Thymus (tissue), 14 donors: Measurements from ENCODE around the gene TIPIN. TPM values are rescaled to one million over a fixed set of nuclear protein-coding genes. Genes with fewer than 3 reads are reported as not detected.

Experiments used
- DNase-seq, 9 donors: peaks; one replicate each; pipeline ENCODE4 v3.0.0-alpha.2; 2013; ENCODE audit warnings: low spot score in 9 of 9, low read depth in 6 of 9, missing footprints in 1 of 9
- H3K27ac ChIP-seq, 2 donors: one replicate each; pipeline ENCODE4 v1.5.1; 2013; ENCODE audit warnings: control low read depth in 1 of 2, low read depth in 1 of 2, low read length in 1 of 2, mild to moderate bottlenecking in 1 of 2, moderate library complexity in 1 of 2
- H3K27me3 ChIP-seq, 2 donors: one replicate each; pipeline ENCODE4 v1.5.1; 2013; ENCODE audit warnings: low read length in 1 of 2; ENCODE audit not compliant: control insufficient read depth in 2 of 2, insufficient read depth in 1 of 2
- H3K36me3 ChIP-seq, 2 donors: one replicate each; pipeline ENCODE4 v1.5.1; 2013; ENCODE audit warnings: low read length in 1 of 2, mild to moderate bottlenecking in 1 of 2, moderate library complexity in 1 of 2; ENCODE audit not compliant: control insufficient read depth in 2 of 2, insufficient read depth in 2 of 2
- H3K4me1 ChIP-seq, 2 donors: one replicate each; pipeline ENCODE4 v1.5.1; 2013; ENCODE audit warnings: low read length in 2 of 2; ENCODE audit not compliant: control insufficient read depth in 2 of 2, insufficient read depth in 2 of 2
- H3K4me3 ChIP-seq, 2 donors: one replicate each; pipeline ENCODE4 v1.5.1; 2013; ENCODE audit warnings: low read length in 2 of 2, control low read depth in 1 of 2, mild to moderate bottlenecking in 1 of 2
- H3K9me3 ChIP-seq, 2 donors: one replicate each; pipeline ENCODE4 v1.5.1; 2013; ENCODE audit warnings: low read length in 1 of 2, mild to moderate bottlenecking in 1 of 2; ENCODE audit not compliant: control insufficient read depth in 2 of 2, insufficient read depth in 1 of 2
- WGBS: extraction: QIAGEN DNeasy Blood & Tissue Kit; methylation state at CpG from one replicate; pipeline ENCODE4 v1.1.7; 2013; 5-methylcytosine and 5-hydroxymethylcytosine counted together
- long read RNA-seq, 10 donors: transcript quantifications; one replicate each; lab custom pipeline, GENCODE V29; 2026
- polyA plus RNA-seq: library from polyadenylated mRNA; stranded (reverse); fragments of 200-250 nt; gene quantifications from one replicate; pipeline ENCODE4 v1.2.3, GENCODE V29; 2013
- total RNA-seq: library from RNA; stranded (reverse); fragments of 120-200 nt; gene quantifications from one replicate; pipeline ENCODE4 v1.2.4, GENCODE V29; 2013
- donor health status: healthy.

Gene TIPIN
- 15.1 TPM for total RNA-seq
- 6.2 TPM for polyA plus RNA-seq
- long read RNA-seq, donor 1, partial matches to known transcripts: 0 of 1 reads
- long read RNA-seq, donor 1, other reads (novel, unspliced or antisense): 0 of 1 reads
- long read RNA-seq, donor 2: 0 reads
- long read RNA-seq, donor 3, transcript TIPIN-201 (8 exons, 1,744 nt): major isoform, 5 of 6 reads
- long read RNA-seq, donor 3, partial matches to known transcripts: 0 of 6 reads
- long read RNA-seq, donor 3, other reads (novel, unspliced or antisense): 0 of 6 reads
- long read RNA-seq, donor 4, partial matches to known transcripts: 11 of 12 reads
- long read RNA-seq, donor 4, other reads (novel, unspliced or antisense): 0 of 12 reads
- long read RNA-seq, donor 5, partial matches to known transcripts: 0 of 4 reads
- long read RNA-seq, donor 5, other reads (novel, unspliced or antisense): 0 of 4 reads
- long read RNA-seq, donor 6, transcript TIPIN-201 (8 exons, 1,744 nt): major isoform, 8 of 8 reads
- long read RNA-seq, donor 6, partial matches to known transcripts: 0 of 8 reads
- long read RNA-seq, donor 6, other reads (novel, unspliced or antisense): 0 of 8 reads
- long read RNA-seq, donor 7, partial matches to known transcripts: 0 of 3 reads
- long read RNA-seq, donor 7, other reads (novel, unspliced or antisense): 0 of 3 reads
- long read RNA-seq, donor 8, partial matches to known transcripts: 0 of 2 reads
- long read RNA-seq, donor 8, other reads (novel, unspliced or antisense): 0 of 2 reads
- long read RNA-seq, donor 9, partial matches to known transcripts: 0 of 3 reads
- long read RNA-seq, donor 9, other reads (novel, unspliced or antisense): 0 of 3 reads
- long read RNA-seq, donor 10, partial matches to known transcripts: 0 of 2 reads
- long read RNA-seq, donor 10, other reads (novel, unspliced or antisense): 0 of 2 reads

DNA sequence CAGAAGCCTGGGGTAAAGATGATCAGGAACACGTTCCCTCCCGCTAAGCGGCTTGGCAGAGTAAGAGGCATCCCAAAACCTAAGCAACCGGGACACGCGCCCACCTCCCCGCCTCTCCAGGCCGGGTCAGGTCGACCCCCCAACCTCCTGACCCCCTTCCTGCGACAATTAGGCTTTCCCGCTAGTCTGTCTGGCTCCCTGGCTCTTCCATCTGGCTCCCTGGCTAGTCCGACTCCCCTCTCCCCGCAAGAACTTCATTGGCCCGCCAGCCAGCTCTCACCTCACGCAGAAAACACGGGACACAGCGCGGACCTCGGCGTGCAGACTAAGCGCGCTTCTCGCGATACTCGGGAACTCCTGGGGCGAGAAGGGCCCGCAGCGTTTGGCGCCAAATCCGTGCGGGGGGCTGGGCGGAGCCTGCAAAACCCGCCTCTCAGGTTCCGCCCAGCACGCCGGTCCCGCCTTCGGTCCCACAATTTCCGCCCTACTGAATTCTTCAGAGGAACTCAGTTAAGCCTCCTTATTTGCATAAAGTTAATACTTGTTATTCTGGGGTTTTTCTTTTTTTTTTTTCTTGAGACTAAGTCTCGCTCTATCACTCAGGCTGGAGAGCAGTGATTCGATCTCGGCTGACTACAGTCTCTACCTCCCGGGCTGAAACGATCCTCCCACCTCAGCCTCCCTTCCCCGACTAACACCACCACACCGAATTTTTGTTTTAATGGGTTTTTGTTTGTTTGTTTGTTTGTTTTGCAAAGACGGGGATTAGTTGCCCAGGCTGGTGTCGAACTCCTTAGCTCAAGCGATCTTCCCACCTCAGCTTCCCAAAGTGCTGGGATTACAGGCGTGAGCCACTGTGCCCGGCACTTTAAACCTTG is at the start of gene TIPIN:
Gene TIPIN, minus strand, starts transcription at position 327 of the 878 bp plus-strand sequence. CDS start 3,738 bp downstream, outside the sequence.
- Histone ChIP-seq H3K9me3 (no peaks in the 10 kb centered on the region), H3K4me3 (peak within 1 kb of the TSS; percentile 66 to 73), H3K27ac (peak within 1 kb of the TSS; percentile 53 to 54), H3K36me3 (peaks cover 5 to 6% of the 10 kb centered on the region in 2 donors), H3K4me1 (peaks cover 4 to 10% of the 10 kb centered on the region in 2 donors), H3K27me3 (no peaks in the 10 kb centered on the region)
- peak; percentile 82 to 97 (median 92) for DNase-seq
- 10% methylated on average over 51 of the region's 51 CpGs for WGBS

- no peak for DNase-seq
- Histone ChIP-seq H3K36me3 (no peaks in the 10 kb centered on the region), H3K4me3 (no peak overlapping the region), H3K27ac (no peak overlapping the region), H3K4me1 (peaks cover 21 to 53% of the 10 kb centered on the region in 2 donors), H3K27me3 (no peaks in the 10 kb centered on the region), H3K9me3 (no peaks in the 10 kb centered on the region)
- 83% methylated on average over 3 of the region's 3 CpGs for WGBS
Measured at GRCh38 chr15:66405615-66406014, 49.1 kb upstream of the TIPIN start.

GRCh38 chr15:66405007-66405406 is 48.5 kb upstream of the TIPIN start:
- H3K4me3 ChIP-seq: no peak overlapping the region
- peaks cover 23 to 55% of the 10 kb centered on the region in 2 donors for H3K4me1 ChIP-seq
- no peaks in the 10 kb centered on the region for H3K9me3 ChIP-seq
- no peak for DNase-seq
- 79% methylated on average over 2 of the region's 2 CpGs for WGBS
- H3K36me3 ChIP-seq: no peaks in the 10 kb centered on the region
- H3K27me3 ChIP-seq: no peaks in the 10 kb centered on the region
- no peak overlapping the region for H3K27ac ChIP-seq

- Histone ChIP-seq H3K9me3 (no peaks in the 10 kb centered on the region), H3K4me1 (peaks cover 22 to 53% of the 10 kb centered on the region in 2 donors), H3K4me3 (no peak overlapping the region), H3K27ac (peak overlapping the region in 1 of 2 donors; percentile 43), H3K27me3 (no peaks in the 10 kb centered on the region), H3K36me3 (no peaks in the 10 kb centered on the region)
- DNase-seq: peak in 1 of 9 donors; percentile 47
- whole genome bisulfite sequencing: 10% methylated on average over 7 of the region's 7 CpGs
Measured at GRCh38 chr15:66404532-66404931, 48.0 kb upstream of the TIPIN start.

- no peaks in the 10 kb centered on the region for H3K27me3 ChIP-seq
- peak overlapping the region in 1 of 2 donors; percentile 43 for H3K27ac ChIP-seq
- H3K36me3 ChIP-seq: no peaks in the 10 kb centered on the region
- no peak overlapping the region for H3K4me3 ChIP-seq
- no peak for DNase-seq
- H3K9me3 ChIP-seq: no peaks in the 10 kb centered on the region
- 73% methylated on average over 8 of the region's 8 CpGs for WGBS
- peaks cover 21 to 50% of the 10 kb centered on the region in 2 donors for H3K4me1 ChIP-seq
Measured at GRCh38 chr15:66404122-66404521, 47.6 kb upstream of the TIPIN start.

DNA sequence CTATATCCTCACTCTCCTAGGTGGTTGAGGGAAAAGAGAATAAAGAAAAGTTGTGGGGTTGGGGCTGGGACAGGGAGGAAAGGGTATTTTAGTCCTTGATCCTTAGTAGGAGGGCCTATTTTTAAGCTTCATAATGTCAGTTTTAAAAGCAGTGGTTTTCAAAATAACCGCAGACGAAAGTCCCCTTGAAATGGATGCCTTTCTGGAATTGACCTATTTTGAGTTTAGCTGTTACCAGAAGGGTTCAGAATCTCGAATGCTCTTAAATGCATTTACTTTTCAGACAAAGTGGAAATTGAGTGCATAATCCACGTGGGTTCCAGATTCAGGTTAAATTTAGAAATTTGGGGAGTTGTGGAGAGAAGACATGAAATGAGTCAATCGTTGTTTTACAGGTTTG is 46.8 kb upstream of the TIPIN start:
- WGBS: 91% methylated on average over 5 of the region's 5 CpGs
- Histone ChIP-seq H3K4me1 (peaks cover 20 to 45% of the 10 kb centered on the region in 2 donors), H3K36me3 (no peaks in the 10 kb centered on the region), H3K27me3 (no peaks in the 10 kb centered on the region), H3K9me3 (no peaks in the 10 kb centered on the region), H3K27ac (no peak overlapping the region), H3K4me3 (no peak overlapping the region)
- no peak for DNase-seq

- DNase-seq: no peak
- no peaks in the 10 kb centered on the region for H3K27me3 ChIP-seq
- no peaks in the 10 kb centered on the region for H3K9me3 ChIP-seq
- 90% methylated on average over 3 of the region's 3 CpGs for WGBS
- H3K4me3 ChIP-seq: no peak overlapping the region
- H3K4me1 ChIP-seq: peaks cover 18 to 42% of the 10 kb centered on the region in 2 donors
- H3K36me3 ChIP-seq: no peaks in the 10 kb centered on the region
- no peak overlapping the region for H3K27ac ChIP-seq
Measured at GRCh38 chr15:66402761-66403284, 46.3 kb upstream of the TIPIN start.
